HG02678 (cell line): Measurements from ENCODE around the gene MDN1.
"Not testable (repeated sequence)": the region's sequence is repeated elsewhere in the genome, so short reads cannot be mapped to it uniquely, and the experiment has no call there.

ENCODE experiments used
- ATAC-seq: cut with Tn5 transposase; IDR thresholded peaks from one replicate; pipeline ENCODE4 v1.9.1; 2021; ENCODE audit warnings: mild to moderate bottlenecking, moderate library complexity; ENCODE audit not compliant: unreplicated experiment

Gene MDN1

DNA sequence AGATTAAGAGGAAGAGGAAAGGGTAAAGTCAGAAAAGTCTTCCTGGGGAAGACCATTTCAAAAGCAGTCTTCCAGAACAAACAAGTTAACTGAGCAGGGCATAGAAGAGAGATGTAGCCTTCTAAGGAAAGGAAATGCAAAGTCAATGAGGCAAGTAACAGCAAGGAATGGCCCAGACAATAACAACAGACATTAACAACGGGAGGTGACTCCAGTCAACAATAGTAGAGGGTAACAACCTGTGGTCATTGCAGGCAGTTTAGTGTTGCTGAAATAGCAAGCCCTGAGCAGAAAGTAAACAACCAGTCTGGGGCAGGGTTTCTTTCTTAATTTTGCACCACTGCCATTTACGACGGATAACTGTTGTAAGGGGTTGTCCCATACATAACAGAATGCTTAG is 2.1 kb downstream of the MDN1 start:
- ATAC-seq = no peak

DNA sequence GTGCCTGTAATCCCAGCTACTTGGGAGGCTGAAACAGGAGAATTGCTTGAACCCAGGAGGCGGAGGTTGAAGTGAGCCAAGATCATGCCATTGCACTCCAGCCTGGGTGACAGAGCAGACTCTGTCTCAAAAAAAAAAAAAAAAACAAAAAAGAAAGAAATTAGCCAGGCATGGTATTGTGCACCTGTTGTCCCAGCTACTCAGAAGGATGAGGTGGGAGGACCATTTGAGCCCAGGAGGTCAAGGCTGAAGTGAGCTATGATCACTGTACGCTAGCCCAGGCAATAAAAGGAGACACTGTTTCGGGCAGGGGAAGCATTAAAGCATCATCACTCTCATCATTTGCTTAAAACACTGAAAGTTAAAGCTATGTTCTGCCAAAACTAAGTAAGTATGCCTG is 6.2 kb downstream of the MDN1 start:
- ATAC-seq = not testable (repeated sequence)

DNA sequence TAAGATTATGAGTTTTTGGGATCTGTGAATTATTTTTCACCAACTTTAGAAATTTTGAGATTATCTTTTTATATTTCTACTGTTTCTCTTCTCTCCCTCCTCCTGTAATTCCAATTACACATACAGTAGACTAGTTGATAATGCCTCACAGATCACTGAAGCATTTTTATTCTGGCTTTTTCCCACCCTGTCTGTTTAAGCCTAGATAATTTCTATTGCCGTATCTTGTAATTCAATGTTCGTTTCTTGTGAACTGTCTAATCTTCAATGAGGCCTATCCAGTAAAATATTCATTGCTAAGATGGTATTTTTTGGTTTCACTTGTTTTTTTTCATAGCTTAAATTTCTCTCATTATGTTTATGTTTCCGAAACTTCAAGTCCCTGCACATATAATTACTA is 12.0 kb downstream of the MDN1 start:
- no peak for ATAC-seq

- no peak for ATAC-seq
These were observed 13.7 kb downstream of the MDN1 start for GRCh38 chr6:89805814-89806371.

GRCh38 chr6:89803271-89803670 is 16.3 kb downstream of the MDN1 start:
- no peak for ATAC-seq

DNA sequence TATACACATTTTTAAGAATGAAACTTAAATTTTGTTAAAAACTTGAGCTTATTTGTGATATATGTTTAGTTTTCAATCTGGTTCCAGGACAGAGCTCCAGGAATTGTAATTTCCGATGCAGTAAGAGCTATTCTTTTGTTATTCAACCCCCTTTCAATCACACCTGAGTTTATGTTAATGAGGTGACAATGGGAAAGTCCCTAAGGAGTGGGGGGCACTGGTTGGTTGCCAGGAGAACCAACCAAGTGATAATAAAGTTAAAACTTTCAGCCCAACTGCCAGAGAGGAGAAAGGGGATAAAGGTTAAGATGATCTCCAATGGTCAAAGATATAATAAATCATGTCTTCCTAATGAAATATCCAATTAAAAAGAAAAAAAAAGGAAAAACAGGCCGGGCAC is 19.8 kb downstream of the MDN1 start:
- no peak for ATAC-seq

- no peak for ATAC-seq
These were observed 20.5 kb downstream of the MDN1 start for GRCh38 chr6:89799096-89799495.

GRCh38 chr6:89797317-89797716 is 22.3 kb downstream of the MDN1 start:
- ATAC-seq = no peak

DNA sequence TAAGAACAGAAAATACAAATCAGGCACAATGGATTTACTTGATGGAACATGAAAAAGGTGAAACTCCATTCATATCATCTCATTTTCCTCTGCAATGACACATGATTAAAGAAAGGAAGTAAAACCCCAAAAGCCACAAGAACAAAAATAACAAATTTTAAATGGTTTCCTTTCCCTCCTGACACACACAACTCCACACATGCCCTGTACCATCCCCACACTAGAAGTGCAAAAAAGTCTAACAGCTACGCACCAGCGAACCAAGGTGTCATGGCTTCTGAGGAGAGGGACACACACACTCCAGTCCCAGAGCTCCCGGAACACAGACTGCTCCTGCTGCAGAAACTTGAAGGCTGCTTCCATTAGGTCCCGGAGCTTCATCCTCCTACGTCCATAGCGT is 25.3 kb downstream of the MDN1 start:
- peak; percentile 53 for ATAC-seq

- no peak for ATAC-seq
These were observed 26.0 kb downstream of the MDN1 start for GRCh38 chr6:89793586-89793985.

- peak; percentile 74 for ATAC-seq
These were observed 26.7 kb downstream of the MDN1 start for GRCh38 chr6:89792881-89793280.

DNA sequence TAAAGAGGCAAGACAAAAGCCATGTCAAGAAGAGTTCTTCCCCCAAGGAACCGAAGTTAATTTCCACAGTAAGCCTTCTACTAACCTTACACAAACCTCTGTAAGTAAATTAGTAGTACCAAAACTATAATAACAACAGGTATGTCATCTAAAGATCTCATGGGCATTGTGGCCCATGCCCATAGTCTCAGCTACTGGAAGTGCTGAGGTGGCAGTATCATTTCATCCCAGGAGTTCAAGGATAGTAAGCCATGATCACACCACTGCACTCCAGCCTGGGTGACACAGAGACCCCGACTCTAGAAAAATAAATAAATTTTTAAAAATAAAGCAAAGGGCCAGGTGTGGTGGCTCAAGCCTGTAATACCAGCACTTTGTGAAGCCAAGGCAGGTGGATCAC is 29.2 kb downstream of the MDN1 start:
- ATAC-seq = no peak

DNA sequence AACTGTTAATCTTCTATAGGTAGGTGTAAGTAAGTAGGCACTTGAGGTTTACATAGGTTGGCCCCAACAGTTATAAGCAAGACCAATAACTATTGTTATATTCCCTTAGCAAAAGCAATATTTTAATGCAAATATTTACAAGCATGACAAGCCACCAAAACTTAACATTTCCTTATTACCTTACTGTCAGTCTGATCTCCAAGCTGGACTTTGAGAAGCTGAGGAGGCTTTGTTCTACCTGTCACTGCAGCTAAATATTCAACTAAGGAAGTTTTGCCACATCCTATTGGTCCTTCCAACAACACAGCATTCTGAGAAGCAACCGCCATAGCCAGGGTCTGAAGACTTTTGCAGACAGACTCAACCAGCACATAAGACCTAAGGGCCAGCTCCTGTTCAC is 29.6 kb downstream of the MDN1 start:
- no peak for ATAC-seq

GRCh38 chr6:89787660-89788328 is 31.8 kb downstream of the MDN1 start:
- ATAC-seq = no peak

GRCh38 chr6:89786970-89787369 is 32.6 kb downstream of the MDN1 start:
- no peak for ATAC-seq

GRCh38 chr6:89784838-89785237 is 34.8 kb downstream of the MDN1 start:
- ATAC-seq = no peak

GRCh38 chr6:89783293-89783692 is 36.3 kb downstream of the MDN1 start:
- ATAC-seq = not testable (repeated sequence)

DNA sequence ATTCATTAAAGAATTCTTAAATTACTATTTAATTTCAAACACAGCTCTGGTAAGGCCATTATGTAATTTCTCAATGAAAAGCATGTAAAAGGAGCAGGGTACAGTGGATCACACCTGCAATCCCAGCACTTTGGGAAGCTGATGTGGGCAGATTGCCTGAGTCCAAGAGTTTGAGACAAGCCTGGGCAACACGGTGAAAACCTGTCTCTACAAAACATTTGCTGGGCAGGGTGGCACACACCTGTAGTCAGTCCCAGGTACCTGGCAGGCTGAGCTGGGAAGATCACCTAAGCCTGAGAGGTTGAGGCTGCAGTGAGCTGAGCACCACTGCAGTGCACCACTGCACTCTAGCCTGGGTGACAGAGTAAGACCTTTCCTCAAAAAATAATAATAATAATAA is 37.4 kb downstream of the MDN1 start:
- ATAC-seq = no peak

- no peak for ATAC-seq
These were observed 38.2 kb downstream of the MDN1 start for GRCh38 chr6:89781070-89782034.

DNA sequence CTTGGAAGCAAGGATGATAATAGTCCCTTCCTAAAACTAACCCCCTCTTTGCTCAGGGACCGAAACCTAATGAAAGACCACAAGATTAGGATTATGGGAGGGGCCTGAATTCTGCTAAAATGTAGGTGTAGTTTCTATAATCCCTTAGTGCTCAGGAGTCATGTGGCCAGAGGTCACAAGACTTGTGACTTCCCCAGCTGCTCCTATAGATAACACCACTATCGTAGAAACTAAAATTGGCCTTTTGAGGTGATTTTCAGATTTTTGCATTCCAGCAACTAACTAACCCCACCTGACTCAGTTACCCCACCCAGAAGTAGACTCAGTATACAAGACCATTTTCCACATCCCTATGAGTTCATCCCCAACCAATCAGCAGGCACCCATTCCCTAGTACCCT is 42.1 kb downstream of the MDN1 start:
- ATAC-seq = no peak

GRCh38 chr6:89776583-89777233 is 42.9 kb downstream of the MDN1 start:
- no peak for ATAC-seq
